ENCODE measurements around the gene BCL6B.
"Not testable (repeated sequence)": the region's sequence is repeated elsewhere in the genome, so short reads cannot be mapped to it uniquely, and the experiment has no call there.

- TF ChIP-seq, protein P1, sequence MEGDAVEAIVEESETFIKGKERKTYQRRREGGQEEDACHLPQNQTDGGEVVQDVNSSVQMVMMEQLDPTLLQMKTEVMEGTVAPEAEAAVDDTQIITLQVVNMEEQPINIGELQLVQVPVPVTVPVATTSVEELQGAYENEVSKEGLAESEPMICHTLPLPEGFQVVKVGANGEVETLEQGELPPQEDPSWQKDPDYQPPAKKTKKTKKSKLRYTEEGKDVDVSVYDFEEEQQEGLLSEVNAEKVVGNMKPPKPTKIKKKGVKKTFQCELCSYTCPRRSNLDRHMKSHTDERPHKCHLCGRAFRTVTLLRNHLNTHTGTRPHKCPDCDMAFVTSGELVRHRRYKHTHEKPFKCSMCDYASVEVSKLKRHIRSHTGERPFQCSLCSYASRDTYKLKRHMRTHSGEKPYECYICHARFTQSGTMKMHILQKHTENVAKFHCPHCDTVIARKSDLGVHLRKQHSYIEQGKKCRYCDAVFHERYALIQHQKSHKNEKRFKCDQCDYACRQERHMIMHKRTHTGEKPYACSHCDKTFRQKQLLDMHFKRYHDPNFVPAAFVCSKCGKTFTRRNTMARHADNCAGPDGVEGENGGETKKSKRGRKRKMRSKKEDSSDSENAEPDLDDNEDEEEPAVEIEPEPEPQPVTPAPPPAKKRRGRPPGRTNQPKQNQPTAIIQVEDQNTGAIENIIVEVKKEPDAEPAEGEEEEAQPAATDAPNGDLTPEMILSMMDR (conservative IDR thresholded peaks at IDR 0.05; ENCODE audit: low read length) = not testable (repeated sequence)
- not testable (repeated sequence) for TF ChIP-seq EZH2phosphoT487 (IDR thresholded peaks at IDR 0.05; ENCODE audit: borderline replicate concordance, low read depth, low read length)
Observed at GRCh38 chr17:7050583-7050982, 27.7 kb downstream of the BCL6B start.
